Keratinocyte (primary cell): ENCODE data around the gene GOLGA6D. TPM values are rescaled to one million over a fixed set of nuclear protein-coding genes. Genes with fewer than 3 reads are reported as not detected.
"Not testable (repeated sequence)": the region's sequence is repeated elsewhere in the genome, so short reads cannot be mapped to it uniquely, and the experiment has no call there.

Source experiments
- DNase-seq: peaks from one replicate; pipeline ENCODE4 v3.0.0-alpha.2; 2011; ENCODE audit warnings: low read depth, missing footprints, low spot score
- FAIRE-seq: peaks from 2 replicates; lab custom pipeline; 2011; peaks lifted over from hg19 to GRCh38; lab: Jason Lieb, UNC
- H2AFZ ChIP-seq: 2 replicates; pipeline ENCODE4 v1.6.0; 2012; ENCODE audit warnings: low read length, control low read depth, inconsistent platforms; ENCODE audit not compliant: control insufficient read depth
- H3K27ac ChIP-seq: 2 replicates; pipeline ENCODE4 v1.5.1; 2011; ENCODE audit warnings: low read length; ENCODE audit not compliant: control insufficient read depth, insufficient read depth
- H3K27me3 ChIP-seq: 3 replicates; pipeline ENCODE4 v1.6.0; 2011; ENCODE audit warnings: low read length; ENCODE audit not compliant: control insufficient read depth, insufficient read depth; ENCODE audit errors: extremely low read depth
- H3K36me3 ChIP-seq, 2 experiments: 2 replicates in 1 of 2; 3 replicates in 1 of 2; pipeline ENCODE4 v1.5.1; 2011; ENCODE audit warnings: low read length in 2 of 2, mild to moderate bottlenecking in 1 of 2; ENCODE audit not compliant: control insufficient read depth in 2 of 2, insufficient read depth in 2 of 2; ENCODE audit errors: extremely low read depth in 1 of 2
- H3K4me1 ChIP-seq: 3 replicates; pipeline ENCODE4 v1.5.1; 2011; ENCODE audit warnings: low read length; ENCODE audit not compliant: control insufficient read depth, insufficient read depth; ENCODE audit errors: extremely low read depth
- H3K4me2 ChIP-seq: 3 replicates; pipeline ENCODE4 v1.6.0; 2011; ENCODE audit warnings: low read depth, low read length; ENCODE audit not compliant: control insufficient read depth, insufficient read depth; ENCODE audit errors: extremely low read depth
- H3K4me3 ChIP-seq, 3 experiments: fragments of 200-600 bp in 1 of 3; sonication (generic) in 1 of 3; 2 replicates in 2 of 3; 3 replicates in 1 of 3; pipeline ENCODE4 v1.5.1; 2011 to 2016; ENCODE audit warnings: low read length in 3 of 3, mild to moderate bottlenecking in 3 of 3, control low read depth in 2 of 3, inconsistent platforms in 1 of 3, low read depth in 1 of 3, mixed read lengths in 1 of 3, mixed run types in 1 of 3, moderate library complexity in 1 of 3; ENCODE audit not compliant: control insufficient read depth in 2 of 3, insufficient read depth in 2 of 3; ENCODE audit errors: extremely low read depth in 1 of 3
- H3K79me2 ChIP-seq: 2 replicates; pipeline ENCODE4 v1.6.0; 2012; ENCODE audit warnings: low read length; ENCODE audit not compliant: control insufficient read depth, insufficient read depth
- H3K9ac ChIP-seq: 3 replicates; pipeline ENCODE4 v1.6.0; 2011; ENCODE audit warnings: low read length; ENCODE audit not compliant: control insufficient read depth, insufficient read depth; ENCODE audit errors: extremely low read depth
- H3K9me1 ChIP-seq: 3 replicates; pipeline ENCODE4 v1.6.0; 2011; ENCODE audit warnings: low read length; ENCODE audit not compliant: control insufficient read depth, insufficient read depth; ENCODE audit errors: extremely low read depth
- H3K9me3 ChIP-seq: 2 replicates; pipeline ENCODE4 v1.5.1; 2012; ENCODE audit warnings: low read depth, low read length; ENCODE audit not compliant: control insufficient read depth
- H4K20me1 ChIP-seq: 3 replicates; pipeline ENCODE4 v1.6.0; 2011; ENCODE audit warnings: low read length; ENCODE audit not compliant: control insufficient read depth, insufficient read depth; ENCODE audit errors: extremely low read depth
- CTCF ChIP-seq, 3 experiments: IDR thresholded peaks in 1 of 3; conservative IDR thresholded peaks in 1 of 3; optimal IDR thresholded peaks in 1 of 3; 2 replicates in 2 of 3; 3 replicates in 1 of 3; pipeline versions ENCODE3 to v1.5.1; 2011; ENCODE audit warnings: low read length in 3 of 3, mild to moderate bottlenecking in 3 of 3, moderate library complexity in 2 of 3, control low read depth in 1 of 3, inconsistent platforms in 1 of 3; ENCODE audit not compliant: insufficient read depth in 2 of 3; ENCODE audit errors: extremely low read depth in 1 of 3
- EZH2 ChIP-seq: IDR thresholded peaks from one replicate; pipeline ENCODE4 v1.6.1; 2012; ENCODE audit warnings: inconsistent platforms, mild to moderate bottlenecking, low read length, moderate library complexity
- dilution Hi-C: fragments of 300-500 bp; cut with MboI; formaldehyde crosslinking; loops from one replicate; pipeline ENCODE4 v1.7.0; 2020; ENCODE audit warnings: low sequenced_read_pairs; ENCODE audit not compliant: extremely low pct_ligation_motif_present
- polyA plus RNA-seq, 5 experiments: library from polyadenylated mRNA; depleted of rRNA in 3 of 5; stranded (reverse) in 3 of 5; stranded (forward) in 1 of 5; unstranded in 1 of 5; fragments of >200 nt; gene quantifications; 1 replicate in 1 of 5; 2 replicates in 3 of 5; 3 replicates in 1 of 5; pipeline versions ENCODE4 v1.2.1 to v1.2.3, GENCODE V29; 2011 to 2012; ENCODE audit warnings: missing spikeins in 2 of 5, low read depth in 1 of 5, low replicate concordance in 1 of 5
- small RNA-seq, 3 experiments: library from RNA; depleted of rRNA; stranded (forward); fragments of <200 nt; gene quantifications; one replicate each; pipeline ENCODE3, GENCODE V24; 2012; ENCODE audit warnings: low read depth in 3 of 3, low replicate concordance in 1 of 3; ENCODE audit not compliant: insufficient read length in 3 of 3

Gene GOLGA6D
- polyA plus RNA-seq, 1 donor (not counting 4 experiments of a cell fraction or from before 2014, with no cell fraction given): 0.03 TPM

DNA sequence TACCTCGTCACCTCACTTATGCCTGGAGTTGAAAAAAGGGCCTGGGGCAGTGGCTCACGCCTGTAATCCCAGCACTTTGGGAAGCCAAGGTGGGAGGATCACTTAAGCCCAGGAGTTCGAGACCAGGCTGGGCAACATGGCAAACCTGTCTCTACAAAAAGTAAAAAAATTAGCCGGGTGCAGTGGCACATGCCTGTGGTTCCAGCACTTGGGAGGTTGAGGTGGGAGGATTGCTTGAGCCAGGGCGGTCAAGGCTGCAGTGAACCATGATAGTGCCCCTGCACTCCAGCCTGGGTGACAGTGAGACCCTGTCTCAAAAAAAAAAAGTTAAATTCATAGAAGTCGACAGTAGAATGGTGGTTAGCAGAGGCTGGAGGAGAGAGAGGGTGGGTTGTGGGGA, 59.6 kb downstream of the GOLGA6D start:
- Histone ChIP-seq H2AFZ (no peak overlapping the region), H4K20me1 (no peaks in the 10 kb centered on the region), H3K4me1 (no peaks in the 10 kb centered on the region), H3K9ac (no peak overlapping the region), H3K4me2 (no peak overlapping the region), H3K9me1 (no peaks in the 10 kb centered on the region), H3K4me3 (no peak overlapping the region), H3K79me2 (no peaks in the 10 kb centered on the region), H3K9me3 (no peaks in the 10 kb centered on the region), H3K27ac (no peak overlapping the region), H3K36me3 (peaks cover 0 to 8% of the 10 kb centered on the region in 2 experiments), H3K27me3 (peaks cover 5% of the 10 kb centered on the region)
- TF ChIP-seq EZH2: no peak
- no peak for TF ChIP-seq CTCF (optimal IDR thresholded peaks at IDR 0.05 in 1 of 3, IDR thresholded peaks at IDR 0.05 in 1 of 3, conservative IDR thresholded peaks at IDR 0.05 in 1 of 3; ENCODE audit: extremely low read depth in 1 of 3, insufficient read depth in 2 of 3, low read length in 3 of 3)
- DNase-seq (no peak), FAIRE-seq (no peak)
- dilution Hi-C loops: no loop called here

GRCh38 chr15:75343953-75344352, 61.3 kb downstream of the GOLGA6D start:
- FAIRE-seq, H3K4me2 ChIP-seq, H3K4me1 ChIP-seq, H3K79me2 ChIP-seq, H3K36me3 ChIP-seq, H3K4me3 ChIP-seq, dilution Hi-C loops, H4K20me1 ChIP-seq, H3K27ac ChIP-seq, H3K9me1 ChIP-seq, H2AFZ ChIP-seq, H3K9ac ChIP-seq, DNase-seq, H3K9me3 ChIP-seq: not testable (repeated sequence)
- peaks cover 12% of the 10 kb centered on the region for H3K27me3 ChIP-seq

Small RNA genes within 50 kb of the gene (small RNA-seq; reads per million reads assigned to genes)
- gene AC068338.1 (0 reads per million in 3 experiments), gene RN7SL327P (0 reads per million in 3 experiments), gene RN7SL489P (0 reads per million in 3 experiments)

Other genes starting within 250 kb of the GOLGA6D start
- 1.8 to 5.3 TPM (median 2.1 TPM) in 3 replicates for gene C15orf39, start 81.0 kb upstream of the GOLGA6D start, polyA plus RNA-seq
- gene GOLGA6C, start 24.5 kb upstream of the GOLGA6D start, polyA plus RNA-seq: not detected in 3 replicates
- gene COMMD4, start 53.2 kb downstream of the GOLGA6D start, polyA plus RNA-seq: 48.2 to 87.2 TPM (median 53.0 TPM) in 3 replicates
- gene NEIL1, start 64.2 kb downstream of the GOLGA6D start, polyA plus RNA-seq: 3.6 to 10.4 TPM (median 5.5 TPM) in 3 replicates
- gene MAN2C1, start 85.8 kb downstream of the GOLGA6D start, polyA plus RNA-seq: 35.4 to 63.0 TPM (median 42.3 TPM) in 3 replicates
- 12.4 to 26.1 TPM (median 19.4 TPM) in 3 replicates for gene SIN3A, start 168.9 kb downstream of the GOLGA6D start, polyA plus RNA-seq